Mononuclear cell (primary cell): Measurements from ENCODE around the gene FHIP1A. TPM values are rescaled to one million over a fixed set of nuclear protein-coding genes. Genes with fewer than 3 reads are reported as not detected.
A peak's percentile ranks its signal among the peaks of the same experiment; 100 is the strongest.

Experiments used
- H3K27me3 ChIP-seq: 2 replicates; pipeline ENCODE4 v1.6.0; 2011; ENCODE audit warnings: low read length, control low read depth; ENCODE audit not compliant: insufficient read depth
- H3K4me1 ChIP-seq: 2 replicates; pipeline ENCODE4 v1.5.1; 2011; ENCODE audit warnings: mild to moderate bottlenecking, low read length, control low read depth; ENCODE audit not compliant: insufficient read depth
- H3K4me3 ChIP-seq: 2 replicates; pipeline ENCODE4 v1.5.1; 2011; ENCODE audit warnings: mild to moderate bottlenecking, low read length, moderate library complexity
- H3K9me3 ChIP-seq: 2 replicates; pipeline ENCODE4 v1.5.1; 2011; ENCODE audit warnings: low read depth, mild to moderate bottlenecking, control low read depth, low read length
- total RNA-seq: library from RNA; depleted of rRNA; stranded (reverse); fragments of >200 nt; gene quantifications from one replicate; pipeline ENCODE4 v1.2.3, GENCODE V29; 2012

Gene FHIP1A
- total RNA-seq, 1 donor, result 2.8 TPM

DNA sequence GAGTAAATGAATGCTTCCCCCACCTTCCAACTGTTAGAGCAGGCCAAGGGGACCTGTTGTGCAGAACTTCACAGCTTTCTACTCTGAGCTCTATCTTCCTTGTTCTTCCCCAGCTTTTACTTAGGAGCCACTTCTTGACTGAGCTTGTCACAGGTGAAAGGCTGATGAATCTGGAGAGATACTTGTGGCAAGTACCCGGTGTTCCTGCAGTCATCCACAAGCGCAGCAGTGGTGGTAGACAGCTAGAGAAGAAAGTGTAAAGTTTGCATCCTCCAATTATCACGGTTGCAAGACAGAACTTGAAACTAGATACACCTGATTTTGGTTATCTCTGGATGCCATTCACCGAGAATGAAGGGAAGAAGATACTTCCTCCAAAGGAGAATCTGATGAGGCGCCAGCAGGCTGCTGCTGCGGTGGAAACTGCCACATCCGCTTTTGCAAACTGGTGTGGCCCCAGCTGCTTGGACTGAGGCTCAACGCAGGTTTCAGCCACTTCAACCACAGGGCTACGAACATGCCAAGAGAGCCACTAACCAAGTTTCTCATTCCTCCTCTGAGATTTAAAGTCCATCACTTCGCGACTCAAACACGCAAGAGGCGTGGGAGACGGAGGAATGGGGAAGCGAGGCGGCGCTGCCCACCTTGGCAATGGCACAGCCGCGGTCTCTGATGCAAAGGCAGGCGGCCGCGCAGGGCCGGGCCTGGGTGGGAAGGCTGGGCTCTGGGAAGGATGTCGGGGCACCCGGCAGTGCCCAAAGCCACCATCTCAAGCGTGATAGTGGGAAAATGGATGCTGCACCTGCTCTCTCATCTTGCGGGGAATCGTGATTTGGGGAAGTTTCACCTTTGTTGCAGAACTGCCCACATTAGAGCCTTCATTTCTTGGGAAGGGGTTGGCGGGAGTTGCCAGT lies 1.3 kb upstream of the FHIP1A start:
- Histone ChIP-seq H3K4me1 (peaks cover 29% of the 10 kb centered on the region), H3K27me3 (peaks cover 22% of the 10 kb centered on the region), H3K9me3 (no peaks in the 10 kb centered on the region), H3K4me3 (peak overlapping the region; percentile 37)

DNA sequence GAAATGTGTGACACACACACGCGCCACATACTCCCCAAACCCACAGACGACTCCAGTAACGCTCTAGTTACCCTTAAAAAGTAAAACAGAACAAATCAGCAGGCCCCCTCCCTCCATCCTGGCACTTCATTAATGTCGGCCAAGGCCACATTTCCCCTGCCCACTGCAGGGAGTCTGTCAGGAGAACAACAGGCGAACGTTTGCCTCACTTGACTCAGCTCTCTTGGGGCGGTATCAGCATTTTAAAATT lies 671 bp upstream of the FHIP1A start:
- peaks cover 22% of the 10 kb centered on the region for H3K27me3 ChIP-seq

DNA sequence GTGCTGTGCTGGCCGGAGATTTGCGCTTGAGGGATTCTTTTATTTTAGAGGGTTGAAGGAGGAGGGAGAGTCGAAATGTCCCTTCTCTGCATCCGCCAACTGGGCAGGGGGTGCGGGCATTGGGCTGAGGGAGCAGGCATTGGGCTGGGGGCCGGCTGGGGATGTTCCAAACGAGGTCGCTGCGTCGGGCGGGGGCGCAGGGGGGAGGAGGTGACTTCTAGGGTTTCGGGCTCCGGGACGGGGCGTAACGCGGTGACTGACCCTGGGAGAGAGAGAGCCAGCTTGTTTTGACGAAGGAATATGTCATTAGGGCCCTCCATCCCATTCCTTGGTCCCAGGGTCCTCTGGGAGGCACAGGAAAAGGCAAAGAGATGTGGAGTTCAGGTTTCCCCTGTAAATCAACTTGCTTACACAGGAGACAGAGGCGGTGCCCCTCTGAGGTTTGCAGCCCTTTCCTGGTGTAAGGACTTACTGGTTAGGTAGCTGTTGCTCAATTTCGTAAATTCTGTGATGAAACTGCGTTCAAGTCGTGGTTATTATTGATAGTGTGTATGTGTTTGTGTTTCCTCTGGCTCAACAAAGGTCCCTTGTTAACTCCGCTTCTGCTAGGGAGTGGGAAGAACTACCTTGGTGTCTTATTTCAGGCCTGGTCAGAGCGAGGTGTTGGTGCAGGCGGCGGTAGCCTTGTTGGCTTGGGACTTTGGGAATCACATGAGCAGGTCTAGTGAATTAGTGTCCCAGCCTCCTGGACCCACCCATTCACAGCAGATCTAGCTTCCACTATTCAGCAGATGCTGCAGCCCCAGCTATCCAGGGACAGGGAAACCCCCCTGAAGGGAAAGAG lies 716 bp downstream of the FHIP1A start:
- Histone ChIP-seq H3K4me3 (peak overlapping the region; percentile 15), H3K27me3 (peaks cover 22% of the 10 kb centered on the region), H3K4me1 (peaks cover 29% of the 10 kb centered on the region), H3K9me3 (no peaks in the 10 kb centered on the region)

More for the DNA sequence above, 671 bp upstream of the FHIP1A start:
- Histone ChIP-seq H3K9me3 (no peaks in the 10 kb centered on the region), H3K4me1 (peaks cover 29% of the 10 kb centered on the region), H3K4me3 (peak overlapping the region; percentile 37)

DNA sequence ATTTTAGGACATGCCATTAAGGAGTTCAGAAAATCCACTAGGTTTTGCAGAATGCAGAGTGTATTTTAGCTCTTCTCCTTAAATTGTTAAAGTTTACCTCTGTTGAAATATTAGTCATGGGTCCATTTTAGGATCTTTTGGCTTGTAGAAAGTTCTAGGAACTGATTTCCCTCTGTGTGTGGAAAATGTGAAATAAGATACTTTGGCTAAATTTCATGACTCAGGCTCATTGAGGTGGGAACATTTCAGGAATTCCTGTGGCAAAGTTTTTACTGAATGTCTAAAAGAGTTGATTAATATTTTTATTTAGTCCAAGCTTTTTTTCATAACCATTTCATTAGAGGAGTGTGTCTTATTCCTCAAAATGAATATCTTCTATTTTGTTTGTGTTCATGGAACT lies 7.0 kb downstream of the FHIP1A start:
- Histone ChIP-seq H3K4me3 (no peak overlapping the region), H3K9me3 (no peaks in the 10 kb centered on the region), H3K4me1 (peaks cover 3% of the 10 kb centered on the region), H3K27me3 (peaks cover under 1% of the 10 kb centered on the region)

DNA sequence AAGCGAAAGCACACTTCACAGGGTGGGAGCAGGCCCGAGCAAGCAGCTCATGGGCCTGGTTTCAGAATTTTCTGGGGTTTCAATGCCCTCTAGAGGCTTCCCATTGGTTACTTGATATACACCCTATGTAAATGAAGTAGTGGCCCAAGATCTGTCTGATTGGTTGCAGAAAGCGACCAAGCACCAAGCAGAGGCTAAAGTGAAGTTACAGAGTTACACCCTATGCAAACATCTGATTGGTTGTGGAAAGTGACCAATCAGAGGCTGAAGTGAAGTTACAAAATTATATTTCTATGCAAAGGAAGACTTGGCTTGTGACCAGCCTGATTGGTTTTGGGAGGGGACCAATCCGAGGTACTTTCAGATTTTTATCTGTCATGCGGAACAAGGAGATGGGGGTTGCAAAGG lies 8.2 kb downstream of the FHIP1A start:
- Histone ChIP-seq H3K27me3 (no peaks in the 10 kb centered on the region), H3K9me3 (no peaks in the 10 kb centered on the region), H3K4me1 (peaks cover 3% of the 10 kb centered on the region), H3K4me3 (no peak overlapping the region)

DNA sequence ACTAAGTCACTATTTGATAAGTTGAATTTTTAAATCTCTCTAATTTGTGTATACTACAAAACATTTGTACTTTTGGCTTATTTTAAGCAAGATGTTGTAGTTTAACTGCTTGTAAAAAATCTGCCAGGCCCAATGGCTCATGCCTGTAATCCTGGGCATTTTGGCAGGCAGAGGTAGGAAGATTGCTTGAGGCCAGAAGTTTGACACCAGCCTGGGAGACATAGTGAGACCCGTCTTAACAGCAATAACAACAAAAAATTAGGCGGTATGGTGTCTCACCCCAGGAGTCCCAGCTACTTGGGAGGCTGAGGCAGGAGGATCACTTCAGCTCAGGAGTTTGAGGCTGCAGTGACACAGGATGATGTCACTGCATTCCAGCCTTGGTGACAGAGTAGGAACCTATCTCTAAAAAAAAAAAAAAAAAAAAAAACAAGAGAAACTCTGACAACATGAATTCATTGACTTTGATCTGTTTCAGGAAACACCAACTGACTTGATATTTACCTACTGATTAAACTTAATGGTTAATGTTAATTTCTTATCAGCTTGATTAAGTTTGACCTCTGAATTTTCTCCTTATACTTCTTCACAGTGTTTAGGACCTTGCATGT lies 8.9 kb downstream of the FHIP1A start:
- H3K4me1 ChIP-seq, result peaks cover 3% of the 10 kb centered on the region
- no peak overlapping the region for H3K4me3 ChIP-seq
- H3K27me3 ChIP-seq, result peaks cover 4% of the 10 kb centered on the region
- H3K9me3 ChIP-seq, result no peaks in the 10 kb centered on the region

DNA sequence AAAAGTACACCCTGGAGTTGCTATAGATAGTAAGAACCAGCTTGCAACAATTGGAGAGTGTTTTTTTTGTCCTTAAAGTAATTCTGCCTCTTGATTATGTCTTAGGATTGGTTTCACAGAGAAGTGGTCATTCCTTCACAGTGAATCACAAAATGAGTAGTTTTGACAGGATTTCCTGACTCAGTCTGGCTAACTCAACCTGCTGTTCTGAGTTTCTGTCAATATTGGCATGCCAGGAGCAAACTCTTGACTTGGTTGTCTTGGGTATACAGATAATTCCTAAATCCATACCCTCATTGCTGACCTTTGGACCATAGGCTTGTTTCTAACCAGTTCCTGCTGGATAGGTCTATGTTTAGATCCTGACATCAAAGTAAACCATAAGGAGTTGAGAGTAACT lies 9.4 kb downstream of the FHIP1A start:
- no peak overlapping the region for H3K4me3 ChIP-seq
- H3K4me1 ChIP-seq, result peaks cover 3% of the 10 kb centered on the region
- H3K27me3 ChIP-seq, result peaks cover 6% of the 10 kb centered on the region
- H3K9me3 ChIP-seq, result no peaks in the 10 kb centered on the region

DNA sequence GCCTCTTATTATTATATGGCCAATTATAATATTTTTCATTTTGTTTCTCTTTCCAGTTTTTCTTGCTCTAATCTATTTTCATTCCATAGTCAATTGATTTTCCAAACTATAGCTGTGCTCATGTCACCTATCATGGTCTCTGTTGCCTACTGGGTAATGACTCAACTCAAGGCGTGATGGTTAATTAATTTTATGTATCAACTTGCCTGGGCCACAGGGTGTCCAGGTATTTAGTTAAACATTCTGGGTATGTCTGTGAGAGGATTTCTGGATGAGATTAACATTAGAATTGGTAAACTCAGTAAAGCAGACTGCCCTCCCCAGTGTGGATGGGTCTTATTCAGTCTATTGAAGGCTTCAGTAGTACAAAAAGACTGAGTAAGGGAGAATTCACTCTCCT lies 9.9 kb downstream of the FHIP1A start:
- H3K4me1 ChIP-seq, result peaks cover 3% of the 10 kb centered on the region
- no peak overlapping the region for H3K4me3 ChIP-seq
- no peaks in the 10 kb centered on the region for H3K9me3 ChIP-seq

DNA sequence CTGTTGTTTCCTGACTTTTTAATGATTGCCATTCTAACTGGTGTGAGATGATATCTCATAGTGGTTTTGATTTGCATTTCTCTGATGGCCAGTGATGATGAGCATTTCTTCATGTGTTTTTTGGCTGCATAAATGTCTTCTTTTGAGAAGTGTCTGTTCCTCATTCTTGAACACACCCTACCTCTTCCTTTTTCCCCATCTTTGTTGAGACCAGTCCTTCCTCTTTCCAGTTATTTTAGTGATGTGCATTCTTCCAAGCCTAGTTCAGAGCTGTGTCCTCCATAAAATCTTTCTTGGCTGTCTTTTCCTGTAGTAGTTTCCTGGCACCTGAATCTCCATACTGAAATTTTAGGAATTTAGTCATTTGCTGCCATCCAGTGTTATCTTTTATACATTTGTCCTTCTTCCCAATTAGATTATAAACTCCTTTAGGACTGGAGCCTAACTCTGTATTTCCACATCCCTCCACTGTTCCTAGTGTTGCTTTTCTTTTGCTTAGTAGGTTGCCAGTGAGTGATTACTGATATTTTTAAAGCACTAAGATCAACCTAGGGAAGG lies 11.4 kb downstream of the FHIP1A start:
- Histone ChIP-seq H3K27me3 (peaks cover 8% of the 10 kb centered on the region), H3K9me3 (no peaks in the 10 kb centered on the region), H3K4me1 (peaks cover 3% of the 10 kb centered on the region), H3K4me3 (no peak overlapping the region)

More for the DNA sequence above, 9.9 kb downstream of the FHIP1A start:
- H3K27me3 ChIP-seq, result peaks cover 8% of the 10 kb centered on the region

DNA sequence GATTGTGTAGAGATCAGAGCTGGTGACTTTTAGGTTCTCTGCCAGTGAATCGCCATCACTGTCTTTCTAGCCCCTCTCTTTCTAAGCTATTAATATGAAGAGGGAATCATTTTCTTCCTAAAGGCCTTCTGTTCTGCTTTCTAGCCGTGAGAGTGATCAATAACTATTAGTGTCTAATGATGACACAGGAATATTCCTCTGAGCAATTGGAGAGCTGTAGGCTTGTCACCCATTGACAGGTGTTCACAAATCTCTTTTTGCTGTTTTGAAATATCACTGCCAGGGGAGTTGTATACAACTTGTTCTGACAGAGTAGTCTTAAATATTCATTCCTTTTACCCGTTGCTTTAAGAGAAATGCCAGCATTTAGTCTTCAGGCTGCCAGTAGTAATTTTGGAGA lies 13.9 kb downstream of the FHIP1A start:
- H3K4me3 ChIP-seq, result no peak overlapping the region
- no peaks in the 10 kb centered on the region for H3K9me3 ChIP-seq
- peaks cover 3% of the 10 kb centered on the region for H3K4me1 ChIP-seq
- peaks cover 8% of the 10 kb centered on the region for H3K27me3 ChIP-seq

DNA sequence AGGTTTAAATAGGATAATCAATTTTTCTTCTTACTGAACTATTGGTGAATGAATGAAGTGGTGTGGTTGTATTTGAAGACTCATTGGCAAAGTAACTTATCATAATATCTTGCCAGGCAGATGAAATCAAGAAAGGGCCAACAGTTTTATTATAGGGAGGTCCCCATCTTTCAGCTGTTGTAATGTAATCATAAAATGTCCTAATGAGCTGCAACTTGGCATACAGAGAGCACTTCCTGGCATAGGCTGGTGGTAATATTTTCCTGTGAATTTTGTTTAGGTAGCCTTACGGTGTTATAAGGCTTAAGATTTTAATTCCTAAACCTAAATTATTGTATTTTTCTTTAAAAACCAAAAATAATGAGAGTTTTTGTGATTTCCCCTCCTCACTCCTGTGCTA lies 17.5 kb downstream of the FHIP1A start:
- H3K9me3 ChIP-seq, result no peaks in the 10 kb centered on the region
- H3K4me1 ChIP-seq, result no peaks in the 10 kb centered on the region
- no peak overlapping the region for H3K4me3 ChIP-seq
- H3K27me3 ChIP-seq, result peaks cover 15% of the 10 kb centered on the region

DNA sequence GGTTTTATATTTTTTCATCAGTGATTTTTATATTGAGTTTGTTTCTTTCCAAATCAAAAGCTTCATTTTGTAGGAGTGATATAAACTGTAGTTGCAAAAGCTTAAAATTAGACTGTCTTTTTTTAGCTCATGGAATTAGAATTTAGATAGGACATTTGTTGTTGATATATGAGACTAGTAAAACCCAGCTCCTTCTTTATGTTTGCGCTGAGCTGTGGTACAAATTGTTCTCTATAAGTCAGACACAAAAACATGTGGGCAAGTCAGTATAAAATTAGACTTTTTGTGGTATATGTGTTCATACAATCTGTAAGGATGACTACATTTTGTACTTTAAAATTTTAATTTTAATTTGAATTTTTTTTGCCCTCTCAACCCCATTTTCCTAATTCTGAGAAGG lies 18.3 kb downstream of the FHIP1A start:
- H3K27me3 ChIP-seq, result peaks cover 15% of the 10 kb centered on the region
- H3K4me3 ChIP-seq, result no peak overlapping the region
- H3K4me1 ChIP-seq, result no peaks in the 10 kb centered on the region
- no peaks in the 10 kb centered on the region for H3K9me3 ChIP-seq

DNA sequence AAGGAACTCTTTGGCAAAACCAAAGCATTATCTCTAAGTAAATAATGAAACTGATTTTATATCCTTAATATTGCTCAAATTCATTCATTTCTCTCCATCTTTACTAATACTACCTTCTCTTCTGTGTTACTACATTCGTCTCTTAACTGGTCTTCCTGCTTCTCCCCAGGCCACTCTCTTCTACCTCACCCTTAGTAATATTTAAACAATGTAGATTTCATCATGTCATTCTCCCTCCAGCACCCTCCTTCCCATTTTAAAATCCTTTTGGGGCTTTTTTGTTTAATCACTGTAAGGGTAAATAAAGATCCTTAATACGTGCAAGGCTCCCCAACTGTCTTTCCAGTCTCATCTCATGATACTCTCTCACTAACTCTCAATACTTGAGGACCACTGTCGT lies 19.4 kb downstream of the FHIP1A start:
- Histone ChIP-seq H3K4me1 (no peaks in the 10 kb centered on the region), H3K9me3 (no peaks in the 10 kb centered on the region), H3K4me3 (no peak overlapping the region), H3K27me3 (peaks cover 9% of the 10 kb centered on the region)

DNA sequence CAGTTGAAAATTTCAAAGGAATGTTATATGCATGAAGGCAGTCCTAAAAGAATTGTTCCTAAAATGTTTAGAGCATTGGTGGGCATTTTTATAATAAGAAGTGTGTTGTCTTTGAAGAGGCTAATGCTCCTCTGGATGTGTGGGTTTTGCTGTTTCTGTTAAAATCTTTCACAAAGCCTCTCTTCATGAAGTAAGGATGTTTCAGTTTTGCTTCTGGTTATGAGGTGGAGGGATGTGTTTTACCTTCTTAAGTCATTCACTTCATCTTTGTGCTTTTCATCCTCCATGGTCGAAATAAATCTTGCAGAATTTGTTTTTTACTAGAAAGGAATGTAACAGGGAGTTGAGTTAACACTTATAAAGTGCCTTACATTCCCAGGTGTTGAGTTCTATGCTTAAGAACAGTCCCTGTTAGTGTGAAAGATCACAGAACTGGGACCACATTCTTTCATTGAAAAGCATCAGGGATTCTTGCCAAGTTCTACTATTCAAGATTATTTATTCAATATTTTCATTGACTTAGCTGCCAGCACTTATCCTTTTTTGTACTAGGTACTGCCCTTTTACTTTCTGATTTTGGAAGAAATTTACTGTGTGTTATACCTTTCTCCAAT lies 21.1 kb downstream of the FHIP1A start:
- no peaks in the 10 kb centered on the region for H3K9me3 ChIP-seq
- H3K27me3 ChIP-seq, result peaks cover 7% of the 10 kb centered on the region
- no peak overlapping the region for H3K4me3 ChIP-seq
- no peaks in the 10 kb centered on the region for H3K4me1 ChIP-seq
